Hypothalamus (tissue), 51 donors: ENCODE data around the gene MYO1D.
"Not testable (repeated sequence)": the region's sequence is repeated elsewhere in the genome, so short reads cannot be mapped to it uniquely, and the experiment has no call there.

Experiments used
- DNase-seq, 51 donors: peaks; one replicate each; lab custom pipeline; 2025; lab: John Stamatoyannopoulos, UW

Gene MYO1D

DNA sequence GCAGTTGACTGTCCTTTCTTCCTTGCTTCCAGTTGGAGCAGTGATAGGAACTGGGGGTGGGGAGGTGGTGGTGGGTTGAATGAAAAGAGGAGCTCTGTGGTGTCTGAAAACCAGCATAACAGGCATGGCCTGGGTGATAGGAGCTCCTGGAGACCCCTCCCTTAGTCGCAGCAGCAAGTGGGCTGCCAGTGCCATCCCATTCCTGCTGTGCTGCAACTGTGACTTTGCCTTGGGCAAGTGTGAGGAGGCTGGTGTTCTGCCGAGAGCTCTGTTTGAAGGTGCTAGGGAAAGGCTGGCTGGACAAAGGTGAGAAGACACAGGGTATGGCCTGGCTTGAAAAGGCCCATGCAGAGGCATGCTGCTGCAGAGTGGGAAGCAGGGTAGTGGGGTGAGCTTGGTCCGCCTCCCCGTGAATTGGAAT lies 392.9 kb downstream of the MYO1D start:
- DNase-seq = peak in 2 of 51 donors; percentile 52 to 55

DNA sequence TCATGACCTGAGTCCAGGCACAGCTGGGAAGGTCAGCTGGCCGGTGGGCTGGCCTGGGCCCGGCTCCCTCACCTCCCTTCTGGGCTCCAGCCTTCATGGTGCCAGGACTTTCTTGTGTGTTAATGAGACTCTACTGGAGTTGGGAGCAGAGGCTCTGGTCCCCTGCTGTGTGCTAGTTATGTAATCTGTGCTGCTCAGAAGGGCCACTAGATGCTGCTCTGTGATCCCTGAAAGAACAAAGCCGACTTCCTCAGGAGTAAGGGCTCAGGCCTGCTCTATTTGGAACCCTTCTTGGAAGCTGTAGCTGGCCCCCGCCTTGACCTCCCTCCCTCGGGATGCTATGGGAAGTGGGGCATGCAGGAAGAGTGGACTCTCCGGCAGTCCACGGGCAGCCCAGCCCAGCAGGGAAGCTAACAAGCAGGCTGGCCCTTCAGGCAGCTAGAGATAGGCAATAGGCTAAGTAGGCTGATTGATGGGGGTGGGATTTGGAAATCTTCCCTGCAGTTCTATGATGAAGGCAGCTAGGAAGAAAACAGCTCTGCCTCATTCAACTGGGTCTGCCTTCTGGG lies 393.4 kb downstream of the MYO1D start:
- DNase-seq = peak in 49 of 51 donors; percentile 34 to 98 (median 73)

DNA sequence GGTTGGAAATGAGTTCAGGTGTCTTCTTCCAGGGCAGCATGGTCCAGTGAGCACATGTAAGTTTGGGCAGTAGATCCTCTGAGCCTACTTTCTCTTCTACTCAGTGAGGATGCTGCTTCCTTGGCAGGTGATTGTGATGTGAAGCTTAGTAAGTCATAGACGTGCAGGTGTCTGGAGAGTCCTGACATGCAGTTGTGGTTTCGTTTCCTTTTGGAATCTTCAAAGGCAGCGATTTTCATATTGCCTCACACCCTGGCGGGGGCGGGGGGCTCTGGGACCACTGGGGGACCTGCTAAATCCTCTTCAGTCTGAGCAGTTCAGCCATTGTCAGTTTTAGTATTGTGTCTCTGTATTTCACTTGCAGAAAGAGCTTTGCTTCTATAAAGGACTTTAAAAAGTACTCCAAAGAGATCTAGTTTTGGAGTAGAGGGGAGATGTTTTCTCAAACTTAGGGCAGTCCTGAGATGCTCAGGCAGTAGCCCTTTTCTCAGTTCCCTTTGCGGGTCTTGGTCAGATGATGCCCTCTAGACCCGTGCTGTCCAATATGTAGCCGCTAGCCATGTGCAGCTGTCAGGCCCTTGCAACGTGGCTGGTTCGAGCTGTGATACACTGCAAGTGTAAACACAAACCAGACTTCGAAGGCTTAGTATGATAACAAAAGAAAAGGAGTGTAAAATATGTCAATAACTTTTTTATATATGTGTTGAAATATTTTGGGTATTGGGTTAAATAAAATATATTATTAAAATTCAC lies 394.2 kb downstream of the MYO1D start:
- DNase-seq = no peak

DNA sequence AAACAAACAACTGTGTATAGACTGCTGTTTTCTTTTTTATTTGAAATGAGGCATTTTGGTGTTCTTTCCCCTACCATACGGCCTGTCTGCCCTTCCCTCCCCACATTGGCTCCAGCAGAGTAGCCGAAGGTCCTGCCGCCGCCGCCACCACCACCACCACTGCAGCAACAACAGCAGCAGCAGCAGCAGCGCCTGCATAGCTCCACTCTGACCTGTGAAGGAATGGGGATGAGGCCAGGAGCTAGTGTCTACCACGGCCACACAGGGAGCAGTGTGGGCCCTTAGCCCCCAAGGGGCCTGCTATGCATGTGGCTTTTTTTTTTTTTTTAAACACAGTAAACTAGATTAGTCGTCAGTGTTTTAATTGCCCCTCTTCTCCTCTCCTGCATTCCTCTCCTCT lies 395.7 kb downstream of the MYO1D start:
- DNase-seq = no peak

DNA sequence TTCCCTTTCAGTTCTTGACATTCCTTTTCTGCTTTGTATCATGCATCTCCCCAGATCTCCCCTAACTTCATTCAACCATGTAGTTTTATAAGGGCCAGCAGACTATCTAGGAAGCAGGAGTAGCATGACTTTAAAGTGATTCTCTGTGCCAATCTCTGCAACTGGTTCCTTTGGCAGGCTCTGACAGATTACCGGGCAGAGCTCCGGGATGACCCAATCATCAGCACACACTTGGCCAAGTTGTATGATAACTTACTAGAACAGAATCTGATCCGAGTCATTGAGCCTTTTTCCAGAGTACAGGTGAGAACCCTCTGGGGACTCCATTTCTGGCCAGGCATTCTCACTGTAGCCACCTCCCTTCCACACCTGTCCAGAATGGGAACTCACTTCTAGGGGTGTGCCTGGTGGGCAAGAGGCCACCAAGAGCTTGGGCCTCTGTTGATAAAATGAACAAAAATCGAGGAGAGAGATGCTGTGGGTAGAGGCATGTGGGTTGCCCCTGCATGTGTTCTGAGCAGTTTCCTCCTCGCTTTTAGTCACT lies 397.8 kb downstream of the MYO1D start:
- no peak for DNase-seq

DNA sequence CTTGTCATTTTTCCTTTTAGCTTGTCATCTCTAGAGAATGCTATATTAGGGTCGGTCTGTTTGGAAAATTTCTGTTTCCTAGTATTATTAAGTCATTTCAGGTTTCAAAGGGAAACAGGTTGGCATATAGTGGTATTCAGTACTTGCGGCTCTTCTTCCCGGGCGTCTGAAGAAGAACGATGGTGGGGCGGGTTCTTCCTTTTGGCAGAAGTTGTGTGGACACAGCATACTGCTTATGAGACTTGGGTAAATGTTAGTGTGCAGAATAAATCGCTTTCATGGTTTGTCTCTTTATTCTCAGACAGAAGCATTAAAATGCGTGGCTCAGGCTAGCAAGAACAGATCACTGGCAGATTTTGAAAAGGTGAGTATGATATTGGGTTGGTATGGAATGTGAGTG lies 399.7 kb downstream of the MYO1D start:
- no peak for DNase-seq

DNA sequence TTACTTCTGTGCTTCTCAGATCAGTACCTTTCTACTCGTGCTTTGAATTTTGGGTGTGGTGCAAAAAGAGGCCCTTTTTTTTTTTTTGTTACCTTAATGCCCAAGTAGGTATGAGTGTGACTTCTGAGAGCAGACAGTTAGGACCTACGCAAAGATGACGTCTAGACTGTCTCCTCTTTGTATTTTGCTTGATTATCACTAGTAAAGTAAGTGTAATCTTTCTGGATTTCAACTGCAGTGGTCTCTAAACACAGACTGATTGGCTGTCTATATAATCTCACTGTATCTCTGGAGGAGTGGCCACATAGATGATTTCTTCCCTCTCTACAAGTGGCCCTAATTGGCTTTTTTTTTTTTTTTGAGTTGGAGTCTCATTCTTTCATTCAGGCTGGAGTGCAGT lies 401.7 kb downstream of the MYO1D start:
- DNase-seq = no peak

DNA sequence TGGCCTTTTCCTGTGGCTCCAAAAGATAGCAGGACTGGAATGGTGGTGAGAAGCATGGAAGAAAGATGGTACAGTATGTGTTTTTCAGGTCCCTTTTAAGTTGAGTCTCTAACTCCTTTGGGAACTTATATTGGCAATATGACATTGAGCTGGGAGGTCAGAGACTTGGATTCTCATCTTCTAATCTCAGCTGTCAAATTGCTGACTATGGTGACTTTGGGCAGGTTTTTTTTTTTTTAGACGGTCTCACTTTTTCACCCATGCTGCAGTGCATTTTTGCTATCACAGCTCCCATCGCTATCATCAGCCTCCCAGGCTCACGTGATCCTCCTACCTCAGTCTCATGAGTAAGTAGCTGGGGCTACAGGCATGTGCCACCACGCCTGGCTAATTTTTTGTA lies 405.3 kb downstream of the MYO1D start:
- no peak for DNase-seq

DNA sequence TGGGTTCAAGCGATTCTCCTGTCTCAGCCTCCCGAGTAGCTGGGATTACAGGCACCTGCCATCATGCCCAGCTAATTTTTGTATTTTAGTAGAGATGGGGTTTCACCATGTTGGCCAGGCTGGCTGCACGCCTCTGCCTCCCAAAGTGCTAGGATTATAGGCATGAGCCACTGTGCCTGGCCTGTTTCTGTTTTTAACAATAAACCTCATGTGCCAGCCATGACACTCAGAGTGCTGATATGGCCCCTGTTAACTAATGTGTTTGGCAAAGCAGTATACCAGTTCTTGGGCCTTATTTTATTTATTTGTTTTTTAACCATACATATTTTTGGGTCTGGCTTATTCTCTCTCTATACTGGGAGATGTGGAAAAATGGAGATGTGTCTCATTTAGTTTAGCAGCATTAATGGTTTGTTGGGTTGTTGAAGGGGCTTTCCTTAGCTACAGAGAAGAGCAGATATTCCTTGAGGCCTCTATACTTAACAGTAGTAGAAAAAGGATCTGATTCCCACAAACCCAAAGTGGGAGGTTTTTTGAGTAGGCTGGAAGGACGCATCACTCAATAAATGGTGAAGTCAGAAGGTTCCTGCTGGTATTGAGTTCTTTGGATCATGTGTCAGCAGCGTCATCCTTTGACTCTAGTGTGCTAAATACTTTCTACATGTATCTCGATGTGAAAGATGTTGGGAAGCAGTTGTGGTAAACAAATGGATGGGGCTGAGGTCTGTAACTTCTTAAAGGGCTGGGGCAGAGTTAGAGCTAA lies 406.3 kb downstream of the MYO1D start:
- no peak for DNase-seq

DNA sequence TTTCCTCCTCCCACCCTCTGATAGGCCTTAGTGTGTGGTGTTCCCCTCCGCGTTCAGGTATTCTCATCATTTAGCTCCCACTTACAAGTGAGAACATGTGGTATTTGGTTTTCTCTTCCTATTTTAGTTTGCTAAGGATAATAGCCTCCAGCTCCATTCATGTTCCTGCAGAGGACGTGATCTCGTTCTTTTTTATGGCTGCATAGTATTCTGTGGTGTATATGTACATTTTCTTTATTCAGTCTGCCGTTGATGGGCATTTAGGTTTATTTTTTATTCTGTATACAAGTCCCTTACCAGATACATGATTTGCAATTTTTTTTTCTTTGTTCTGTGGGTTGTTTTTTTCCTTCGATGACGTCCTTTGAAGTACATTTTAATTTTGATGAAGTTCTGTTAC lies 409.0 kb downstream of the MYO1D start:
- DNase-seq = no peak

DNA sequence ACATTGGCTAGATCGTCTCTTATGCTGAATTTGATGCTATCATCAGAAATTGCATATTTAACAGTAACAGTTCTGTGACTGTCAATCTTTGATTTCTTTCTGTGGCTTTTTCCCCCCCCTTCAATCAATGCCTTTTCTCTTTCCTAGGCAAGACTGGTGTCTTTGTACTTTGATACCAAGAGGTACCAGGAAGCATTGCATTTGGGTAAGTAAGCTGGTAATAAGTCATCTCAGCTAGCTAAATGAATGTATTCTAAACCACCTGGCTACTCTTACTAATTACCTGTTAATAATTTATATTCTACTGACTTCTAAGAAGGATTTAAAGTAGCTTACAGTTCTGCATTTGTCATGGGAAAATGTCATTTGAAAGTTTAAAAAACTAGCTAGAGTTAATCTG lies 412.6 kb downstream of the MYO1D start:
- DNase-seq = no peak

DNA sequence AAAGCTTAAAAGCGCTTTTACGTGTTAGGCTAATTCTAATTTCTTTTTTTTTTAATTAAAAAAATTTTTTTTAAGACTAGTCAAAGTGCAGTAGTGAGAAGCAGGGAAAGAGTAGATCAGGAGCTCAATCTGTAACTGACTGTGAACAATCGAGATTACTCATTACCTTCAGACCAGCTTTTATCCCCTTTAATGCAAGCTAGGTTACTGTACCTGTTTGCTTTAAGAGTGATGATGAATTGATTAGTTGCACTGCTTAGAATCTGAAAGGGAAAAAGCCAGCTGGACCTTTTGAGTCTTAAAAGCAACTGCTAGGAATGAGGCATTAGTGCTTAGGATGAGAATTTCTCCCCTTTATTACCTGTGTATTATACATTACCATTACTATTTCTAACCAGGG lies 413.6 kb downstream of the MYO1D start:
- DNase-seq = no peak

DNA sequence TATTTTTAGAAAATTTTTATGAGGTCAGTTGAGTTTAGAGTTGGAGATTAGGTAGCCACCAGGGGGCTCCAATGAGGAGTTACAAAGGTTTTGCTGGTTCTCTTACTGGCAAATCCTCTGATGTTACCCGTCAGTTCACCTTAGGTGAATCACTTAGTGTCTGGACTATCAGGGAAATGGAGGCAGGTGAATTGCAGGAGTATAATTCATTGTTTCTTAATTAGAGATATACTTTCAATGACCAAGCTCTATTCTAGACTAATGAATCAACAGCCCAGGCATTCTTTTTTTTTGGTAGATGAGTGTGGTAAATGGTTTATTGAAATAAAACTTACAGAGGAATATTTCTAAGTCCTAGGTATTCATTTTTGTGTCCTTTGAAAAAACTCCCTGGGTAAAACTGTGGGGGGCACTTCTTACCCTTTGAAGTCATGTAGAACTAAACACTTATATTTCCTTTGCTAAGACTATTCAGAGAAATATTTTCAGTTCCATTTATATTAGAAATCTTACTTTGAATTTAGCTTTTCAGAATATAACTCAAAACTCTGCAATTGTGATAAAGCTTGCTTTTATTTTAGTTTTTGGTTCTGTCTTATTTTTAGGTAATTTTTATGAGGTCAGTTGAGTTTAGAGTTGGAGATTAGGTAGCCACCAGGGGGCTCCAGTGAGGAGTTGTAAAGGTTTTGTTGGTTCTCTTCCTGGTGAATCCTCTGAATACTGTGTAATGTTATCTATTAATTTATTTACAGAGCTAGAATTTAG lies 414.9 kb downstream of the MYO1D start:
- DNase-seq = peak in 14 of 51 donors; percentile 1 to 46 (median 12)

DNA sequence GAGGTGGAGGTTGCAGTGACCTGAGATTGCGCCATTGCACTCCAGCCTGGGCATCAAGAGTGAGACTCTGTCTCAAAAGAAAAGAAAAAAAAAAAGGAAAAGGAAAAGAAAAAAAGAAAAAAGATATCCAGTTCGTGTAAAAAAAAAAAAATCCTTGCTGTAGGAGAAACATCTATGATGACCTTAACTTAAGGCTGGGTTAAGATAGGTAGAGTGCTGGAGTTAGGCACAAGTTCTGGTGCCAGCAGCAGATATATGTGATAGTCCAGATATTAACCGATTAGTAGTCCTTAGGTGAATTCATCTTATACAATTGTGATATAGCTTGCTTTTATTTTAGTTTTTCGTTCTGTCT lies 415.4 kb downstream of the MYO1D start:
- no peak for DNase-seq

DNA sequence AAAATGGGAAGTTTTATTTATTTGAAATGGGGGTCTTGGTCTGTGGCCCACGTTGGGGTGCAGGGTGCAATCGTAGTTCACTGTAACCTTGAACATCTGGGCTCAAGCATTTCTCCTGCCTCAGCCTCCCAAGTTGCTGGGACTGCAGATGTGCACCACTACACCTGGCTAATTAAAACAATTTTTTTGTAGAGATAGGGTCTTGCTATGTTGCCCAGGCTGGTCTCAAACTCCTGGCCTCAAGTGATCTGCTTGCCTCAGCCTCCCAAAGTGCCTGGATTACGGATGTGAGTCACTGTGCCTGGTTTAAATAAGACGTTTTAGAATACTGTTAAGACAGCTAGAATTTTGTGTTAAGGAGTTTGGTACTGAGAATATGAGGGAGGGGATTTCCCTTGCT lies 416.9 kb downstream of the MYO1D start:
- no peak for DNase-seq

DNA sequence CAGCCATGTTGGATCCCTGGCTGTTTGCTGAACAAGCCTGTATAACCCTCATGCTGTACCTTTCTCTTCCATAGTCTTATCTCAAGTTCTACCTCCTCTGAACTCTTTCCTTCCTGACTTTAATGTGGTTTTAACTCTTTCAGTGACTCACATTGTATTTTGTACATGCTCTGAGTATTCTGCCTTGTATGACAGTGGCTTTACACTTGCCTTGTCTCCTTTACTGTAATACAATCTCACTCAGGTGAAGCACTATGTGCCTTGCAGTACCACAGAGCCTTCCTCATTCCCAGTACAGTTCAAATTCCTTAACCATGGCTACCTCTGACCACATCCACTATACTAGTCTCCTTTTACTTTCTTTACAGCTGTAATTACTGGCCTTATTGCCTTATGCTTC lies 418.6 kb downstream of the MYO1D start:
- no peak for DNase-seq

DNA sequence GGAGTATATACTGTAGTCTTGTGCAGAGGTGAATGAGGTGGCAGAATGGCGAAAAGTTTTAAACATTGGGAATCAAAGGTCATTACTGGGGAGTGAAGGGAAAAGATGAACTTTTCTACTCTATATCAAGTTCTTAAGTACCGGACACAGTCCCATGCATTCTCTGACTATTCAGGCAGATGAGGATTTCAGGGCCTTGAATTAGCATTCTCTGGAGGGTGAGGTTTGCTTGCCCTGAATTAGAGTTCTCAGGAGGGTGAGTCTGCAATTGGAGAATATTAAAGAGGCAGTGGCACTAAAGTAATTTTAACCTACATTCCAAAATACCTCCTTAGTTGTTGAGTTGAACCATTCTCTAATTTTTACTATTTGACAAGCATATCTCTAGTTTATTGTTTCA lies 423.6 kb downstream of the MYO1D start:
- DNase-seq = no peak

DNA sequence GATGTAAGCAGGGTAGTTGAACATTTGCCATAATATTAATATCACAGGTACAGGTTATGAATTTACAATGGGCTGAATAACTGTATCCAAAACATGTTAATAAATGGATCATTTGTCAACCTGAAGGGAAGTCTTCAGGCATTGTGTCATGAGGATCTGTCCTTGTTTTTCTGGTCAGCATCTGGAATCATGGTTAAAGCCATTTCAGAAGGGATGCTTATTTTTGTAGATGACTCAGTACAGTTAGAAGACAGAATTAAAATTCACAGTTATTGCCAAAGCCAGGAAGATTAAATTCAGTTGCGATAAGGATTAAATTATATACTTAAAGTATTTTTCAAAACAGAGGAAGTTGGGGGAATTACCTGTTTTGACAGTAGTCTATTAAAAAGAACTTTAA lies 424.6 kb downstream of the MYO1D start:
- DNase-seq = no peak

DNA sequence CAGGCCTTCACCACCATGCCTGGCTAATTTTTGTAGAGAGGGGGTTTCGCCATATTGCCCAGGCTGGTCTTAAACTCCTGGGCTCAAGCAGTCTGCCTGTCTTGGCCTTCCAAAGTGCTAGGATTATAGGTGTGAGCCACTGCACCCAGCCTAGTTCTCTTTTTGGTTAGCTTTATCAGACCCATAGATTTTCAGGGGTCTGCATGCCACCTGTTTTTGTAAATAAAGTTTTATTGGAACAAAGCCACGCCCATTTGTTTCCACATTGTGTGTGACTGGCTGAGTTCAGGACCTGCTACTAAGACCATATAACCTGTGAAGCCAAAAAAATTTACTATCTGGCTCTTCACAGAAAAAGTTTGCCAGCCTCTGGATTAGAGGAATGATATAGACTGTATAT lies 425.0 kb downstream of the MYO1D start:
- no peak for DNase-seq

DNA sequence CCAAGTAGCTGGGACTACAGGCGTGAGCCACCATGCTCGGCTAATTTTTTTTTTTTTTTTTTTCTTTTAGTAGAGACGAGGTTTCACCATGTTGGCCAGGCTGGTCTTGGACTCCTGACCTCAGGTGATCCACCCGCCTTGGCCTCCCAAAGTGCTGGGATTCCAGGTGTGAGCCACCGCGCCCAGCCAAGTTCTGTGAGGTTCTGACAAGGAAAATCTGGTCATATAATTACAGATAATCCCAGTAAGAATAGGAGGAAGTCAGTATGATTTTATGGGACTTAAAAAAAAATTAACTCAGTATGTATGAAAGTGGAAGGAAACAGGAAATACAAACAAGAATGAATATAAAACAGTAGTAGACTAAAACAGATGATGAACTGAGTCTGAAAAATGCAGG lies 426.5 kb downstream of the MYO1D start:
- not testable (repeated sequence) for DNase-seq

DNA sequence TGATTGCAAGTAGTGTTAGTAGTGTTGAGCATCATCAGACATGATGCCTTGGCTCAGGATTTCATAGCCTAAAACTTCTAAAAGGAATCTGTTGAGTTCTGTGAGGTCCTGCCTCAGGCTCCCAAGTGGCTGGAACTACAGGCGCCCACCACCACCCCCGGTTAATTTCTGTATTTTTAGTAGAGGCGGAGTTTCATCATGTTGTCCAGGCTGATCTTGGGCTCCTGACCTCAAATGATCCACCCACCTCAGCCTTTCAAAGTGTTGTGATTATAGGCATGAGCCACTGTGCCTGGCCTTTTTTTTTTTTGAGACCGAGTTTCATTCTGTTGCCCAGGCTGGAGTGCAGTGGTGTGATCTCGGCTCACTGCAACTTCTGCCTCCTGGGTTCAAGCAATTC lies 427.0 kb downstream of the MYO1D start:
- DNase-seq = no peak
